Activated T-cell treated with anti-CD3 and anti-CD28 coated beads for 24 hours (primary cell): ENCODE measurements around the gene NXPE4.
"Not testable (repeated sequence)": the region's sequence is repeated elsewhere in the genome, so short reads cannot be mapped to it uniquely, and the experiment has no call there.

Source experiments
- DNase-seq: peaks from one replicate; pipeline ENCODE4 v3.0.0-alpha.2; 2020; ENCODE audit warnings: low read depth

Gene NXPE4

GRCh38 chr11:114610550-114610949 lies 15.0 kb upstream of the NXPE4 start:
- DNase-seq: no peak

DNA sequence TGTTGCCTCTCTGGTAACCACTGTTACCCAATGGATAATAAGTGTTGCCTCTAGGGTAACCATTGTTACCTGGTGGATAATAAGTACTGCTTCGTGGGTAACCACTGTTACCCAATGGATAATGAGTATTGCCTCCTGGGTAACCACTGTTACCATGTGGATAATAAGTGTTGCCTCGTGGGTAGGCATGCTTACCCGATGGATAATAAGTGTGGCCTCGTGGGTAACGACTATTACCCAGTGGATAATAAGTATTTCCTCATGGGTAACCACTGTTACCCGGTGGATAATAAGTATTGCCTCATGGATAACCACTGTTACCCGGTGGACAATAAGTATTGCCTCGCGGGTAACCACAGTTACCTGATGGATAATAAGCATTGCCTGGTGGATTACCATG lies 13.8 kb upstream of the NXPE4 start:
- no peak for DNase-seq

DNA sequence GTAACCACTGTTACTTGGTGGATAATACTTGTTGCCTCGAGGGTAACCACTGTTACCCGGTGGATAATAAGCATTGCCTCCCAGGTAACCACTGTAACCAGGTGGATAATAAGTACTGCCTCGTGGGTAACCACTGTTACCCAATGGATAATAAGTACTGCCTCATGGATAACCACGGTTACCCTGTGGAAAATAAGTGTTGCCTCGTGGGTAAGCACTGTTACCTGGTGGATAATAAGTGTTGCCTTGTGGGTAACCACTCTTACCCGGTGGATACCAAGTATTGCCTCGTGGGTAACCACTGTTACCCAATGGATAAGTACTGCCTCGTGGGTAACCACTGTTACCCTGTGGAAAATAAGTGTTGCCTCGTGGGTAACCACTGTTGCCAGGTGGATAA lies 13.0 kb upstream of the NXPE4 start:
- DNase-seq: not testable (repeated sequence)

DNA sequence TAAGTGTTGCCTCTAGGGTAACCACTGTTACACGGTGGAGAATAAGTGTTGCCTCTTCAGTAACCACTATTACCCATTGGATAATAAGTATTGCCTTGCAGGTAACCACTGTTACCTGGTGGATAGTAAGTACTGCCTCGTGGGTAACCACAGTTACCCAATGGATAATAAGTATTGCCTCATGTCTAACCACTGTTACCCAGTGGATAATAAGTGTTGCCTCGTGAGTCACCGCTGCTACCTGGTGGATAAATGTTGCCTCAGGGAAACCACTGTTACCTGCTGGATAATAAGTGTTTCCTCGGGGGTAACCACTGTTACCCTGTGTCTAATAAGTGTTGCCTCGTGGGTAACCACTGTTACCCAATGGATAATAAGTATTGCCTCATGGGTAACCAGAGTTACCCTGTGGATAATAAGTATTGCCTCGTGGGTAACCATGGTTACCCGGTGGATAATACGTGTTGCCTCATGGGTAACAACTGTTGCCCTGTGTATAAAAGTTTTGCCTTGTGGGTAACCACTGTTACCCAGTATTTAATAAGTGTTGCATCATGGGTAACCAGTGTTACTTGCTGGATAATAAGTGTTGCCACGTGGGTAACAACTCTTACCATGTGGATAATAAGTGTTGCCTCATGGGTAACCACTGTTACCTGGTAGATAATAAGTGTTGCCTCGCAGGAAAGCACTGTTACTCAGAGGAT lies 12.3 kb upstream of the NXPE4 start:
- no peak for DNase-seq

DNA sequence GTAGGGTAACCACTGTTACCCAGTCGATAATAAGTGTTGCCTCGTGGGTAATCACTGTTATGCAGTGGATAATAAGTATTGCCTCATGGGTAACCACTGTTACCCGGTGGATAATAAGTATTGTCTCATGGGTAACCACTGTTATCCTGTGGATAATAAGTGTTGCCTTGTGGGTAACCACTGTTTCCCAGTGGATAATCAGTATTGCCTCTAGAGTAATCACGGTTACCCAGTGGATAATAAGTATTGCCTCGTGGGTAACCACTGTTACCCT lies 11.2 kb upstream of the NXPE4 start:
- not testable (repeated sequence) for DNase-seq

- DNase-seq: no peak
Measured at GRCh38 chr11:114606003-114606801, 10.6 kb upstream of the NXPE4 start.

DNA sequence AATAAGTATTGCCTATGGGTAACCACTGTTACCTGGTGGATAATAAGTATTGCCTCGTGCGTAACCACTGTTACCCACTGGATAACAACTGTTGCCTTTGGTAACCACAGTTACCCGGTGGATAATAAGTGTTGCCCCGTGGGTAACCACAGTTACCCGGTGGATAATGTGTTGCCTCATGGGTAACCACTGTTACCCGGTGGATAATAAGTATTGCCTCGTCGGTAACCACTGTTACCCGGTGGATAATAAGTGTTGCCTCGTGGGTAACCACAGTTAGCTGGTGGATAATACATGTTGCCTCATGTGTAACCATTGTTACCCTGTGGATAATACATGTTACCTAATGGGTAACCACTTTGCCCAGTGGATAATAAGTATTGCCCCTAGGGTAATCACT lies 9.8 kb upstream of the NXPE4 start:
- no peak for DNase-seq

GRCh38 chr11:114604886-114605285 lies 9.3 kb upstream of the NXPE4 start:
- no peak for DNase-seq

DNA sequence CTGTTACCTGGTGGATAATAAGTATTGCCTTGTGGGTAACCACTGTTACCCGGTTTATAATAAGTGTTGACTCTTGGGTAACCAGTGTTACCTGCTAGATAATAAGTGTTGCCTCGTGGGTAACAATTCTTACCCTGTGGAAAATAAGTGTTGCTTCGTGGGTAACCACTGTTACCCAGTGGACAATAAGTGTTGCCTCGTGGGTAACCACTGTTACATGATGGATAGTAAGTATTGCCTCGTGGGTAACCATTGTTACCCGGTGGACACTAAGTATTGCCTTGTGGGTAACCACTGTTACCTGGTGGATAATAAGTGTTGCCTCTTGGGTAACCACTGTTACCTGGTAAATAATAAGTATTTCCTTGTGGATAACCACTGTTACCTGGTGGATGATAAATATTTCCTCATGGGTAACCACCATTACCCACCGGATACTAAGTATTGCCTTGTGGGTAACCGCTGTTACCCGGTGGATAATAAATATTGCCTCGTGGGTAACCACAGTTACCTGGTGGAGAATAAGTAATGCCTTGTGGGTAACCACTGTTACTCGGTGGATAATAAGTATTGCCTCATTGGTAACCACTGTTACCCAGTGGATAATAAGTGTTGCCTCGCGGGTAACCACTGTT lies 8.7 kb upstream of the NXPE4 start:
- DNase-seq: no peak

DNA sequence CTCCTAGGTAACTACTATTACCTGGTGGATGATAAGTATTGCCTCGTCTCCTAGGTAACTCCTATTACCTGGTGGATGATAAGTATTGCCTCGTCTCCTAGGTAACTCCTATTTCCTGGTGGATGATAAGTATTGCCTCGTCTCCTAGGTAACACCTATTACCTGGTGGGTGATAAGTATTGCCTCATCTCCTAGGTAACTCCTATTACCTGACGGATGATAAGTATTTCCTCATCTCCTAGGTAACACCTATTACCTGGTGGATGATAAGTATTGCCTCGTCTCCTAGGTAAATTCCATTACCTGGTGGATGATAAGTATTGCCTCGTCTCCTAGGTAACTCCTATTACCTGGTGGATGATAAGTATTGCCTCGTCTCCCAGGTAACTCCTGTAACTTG lies 7.6 kb upstream of the NXPE4 start:
- DNase-seq: not testable (repeated sequence)

DNA sequence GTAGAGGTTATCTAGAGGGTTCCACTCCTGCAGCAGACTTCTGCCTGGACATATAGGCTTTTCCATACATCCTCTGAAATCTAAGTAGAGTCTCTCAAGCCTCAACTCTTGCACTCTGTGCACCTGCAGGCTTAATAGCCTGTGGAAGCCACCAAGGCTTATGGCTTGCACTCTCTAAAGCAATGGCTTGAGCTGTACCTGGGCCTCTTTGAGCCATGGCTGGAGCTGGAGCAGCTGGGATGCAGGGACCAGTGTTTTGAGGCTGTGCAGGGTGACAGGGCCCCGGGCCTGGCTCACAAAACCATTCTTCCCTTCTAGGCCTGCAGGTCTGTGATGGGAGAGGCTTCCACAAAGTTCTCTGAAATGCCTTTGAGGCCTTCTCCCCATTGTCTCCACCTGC lies 2.9 kb upstream of the NXPE4 start:
- DNase-seq: no peak

- no peak for DNase-seq
Measured at GRCh38 chr11:114596175-114596919, 761 bp upstream of the NXPE4 start.

DNA sequence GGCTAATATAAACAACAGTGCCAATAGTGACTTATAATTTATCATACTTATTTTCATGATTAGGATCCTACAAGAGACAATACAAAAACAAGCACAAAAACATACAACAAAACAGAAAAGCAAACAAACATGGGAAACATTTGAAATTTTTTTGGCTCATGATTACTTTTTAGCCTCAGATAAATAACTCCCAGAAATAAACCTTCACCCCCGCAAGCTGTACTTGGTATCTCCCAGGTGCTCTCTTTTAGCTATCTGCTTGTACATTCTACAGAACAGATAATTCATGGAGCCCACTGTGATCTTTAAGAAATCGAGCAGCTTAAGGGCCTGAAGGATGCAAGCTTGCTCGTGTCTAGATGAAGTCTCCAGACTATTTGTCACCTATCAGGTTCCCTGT lies 883 bp downstream of the NXPE4 start:
- DNase-seq: no peak

DNA sequence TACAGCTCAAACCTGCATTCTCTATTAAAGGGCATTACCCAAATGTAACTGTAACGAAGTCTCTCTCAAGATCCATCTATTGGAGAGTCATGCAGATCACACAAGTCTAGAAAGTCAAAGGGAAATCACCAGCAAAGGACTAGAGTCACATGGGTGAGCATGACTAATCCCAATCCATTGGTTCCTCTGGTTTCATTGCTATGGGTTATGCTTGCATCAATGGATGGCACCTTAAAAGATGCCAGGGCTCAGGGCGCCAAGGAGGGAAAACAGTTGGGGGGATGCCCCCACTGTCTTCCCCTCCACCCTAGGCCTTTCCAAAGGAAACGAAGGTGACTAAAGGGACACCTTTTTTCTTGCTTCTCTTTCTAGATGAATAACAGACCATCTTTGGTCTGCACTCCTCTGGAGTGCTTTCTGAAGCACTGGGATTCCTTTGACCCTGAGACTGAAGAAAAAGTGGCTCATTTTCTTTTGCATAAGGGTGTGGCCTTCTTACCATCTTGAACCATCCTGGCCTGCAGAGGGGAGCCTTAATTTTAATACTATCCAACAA lies 8.1 kb downstream of the NXPE4 start:
- DNase-seq: no peak

DNA sequence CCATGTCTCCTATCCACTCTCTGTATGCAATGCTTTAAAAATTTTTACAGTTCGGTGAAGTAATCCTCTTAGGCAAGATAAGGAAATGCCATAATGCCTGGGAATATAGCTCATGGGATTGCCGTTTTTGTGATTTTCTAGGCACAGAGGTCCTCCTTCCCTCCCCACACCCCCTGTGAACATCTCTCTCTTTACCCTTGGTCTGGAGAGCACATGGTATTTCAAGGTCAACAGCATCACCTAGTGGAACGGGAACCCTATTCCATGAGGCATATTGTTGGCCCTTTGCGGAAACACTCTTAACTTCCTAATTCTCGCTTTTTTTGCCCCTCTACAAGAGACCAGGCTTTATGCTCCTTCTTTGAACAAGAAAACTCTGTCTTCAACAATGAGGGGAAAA lies 8.8 kb downstream of the NXPE4 start:
- DNase-seq: no peak

DNA sequence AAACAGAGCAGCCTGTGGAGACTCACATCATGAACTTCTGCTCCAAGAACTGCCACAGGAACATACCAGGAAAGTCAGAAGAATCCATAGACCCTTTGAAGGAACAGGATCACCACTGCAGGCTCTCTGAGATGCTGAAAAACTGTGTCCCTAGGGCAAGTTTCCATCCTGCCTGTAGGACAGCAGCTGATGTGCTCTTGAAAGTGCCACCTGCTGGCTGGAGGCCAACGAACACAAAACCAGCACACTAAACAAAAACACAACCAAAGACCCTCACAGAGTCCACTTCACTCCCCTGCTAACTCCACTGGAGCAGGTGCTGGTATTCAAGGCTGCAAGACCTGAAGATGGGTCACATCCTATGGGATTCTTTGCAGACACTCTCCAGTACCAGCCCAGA lies 23.9 kb downstream of the NXPE4 start:
- no peak for DNase-seq

DNA sequence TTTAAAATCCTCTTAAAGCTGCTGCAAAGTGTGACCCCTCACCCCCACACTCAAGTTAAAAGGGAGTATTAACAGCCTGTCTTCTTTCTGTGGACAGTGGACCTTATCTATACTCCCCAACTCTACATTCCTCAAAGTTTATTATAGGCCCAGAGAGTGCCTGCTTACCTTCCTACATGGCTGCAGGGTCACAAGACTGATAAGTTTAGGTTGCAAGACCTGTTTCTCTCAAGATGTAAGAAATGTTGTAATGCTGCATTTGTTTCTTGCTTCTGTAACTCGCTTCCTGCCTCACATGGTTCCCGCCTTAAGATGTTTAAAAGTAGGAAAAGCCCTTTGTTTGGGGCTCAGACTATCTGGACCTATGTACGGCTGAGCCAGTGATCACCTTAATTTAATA lies 25.8 kb downstream of the NXPE4 start:
- DNase-seq: no peak

DNA sequence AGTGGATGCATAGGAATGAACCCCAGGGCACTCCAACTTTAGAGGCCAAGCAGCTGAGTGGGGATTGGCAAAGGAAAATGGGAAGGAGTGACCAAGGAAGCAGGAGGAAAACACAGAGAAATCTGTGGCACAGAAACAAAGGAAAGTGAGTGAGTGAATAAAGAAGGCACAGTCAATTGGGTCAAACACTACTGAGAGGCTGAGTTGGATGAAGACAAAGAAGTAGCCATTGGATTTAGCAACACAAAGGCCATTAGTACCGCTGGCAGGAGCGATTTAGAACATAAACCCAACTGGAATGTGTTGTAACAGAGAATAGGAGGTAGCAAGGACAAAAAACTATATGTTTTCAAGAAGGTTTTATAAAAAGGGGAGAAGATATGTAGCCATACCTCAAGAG lies 29.3 kb downstream of the NXPE4 start:
- no peak for DNase-seq

DNA sequence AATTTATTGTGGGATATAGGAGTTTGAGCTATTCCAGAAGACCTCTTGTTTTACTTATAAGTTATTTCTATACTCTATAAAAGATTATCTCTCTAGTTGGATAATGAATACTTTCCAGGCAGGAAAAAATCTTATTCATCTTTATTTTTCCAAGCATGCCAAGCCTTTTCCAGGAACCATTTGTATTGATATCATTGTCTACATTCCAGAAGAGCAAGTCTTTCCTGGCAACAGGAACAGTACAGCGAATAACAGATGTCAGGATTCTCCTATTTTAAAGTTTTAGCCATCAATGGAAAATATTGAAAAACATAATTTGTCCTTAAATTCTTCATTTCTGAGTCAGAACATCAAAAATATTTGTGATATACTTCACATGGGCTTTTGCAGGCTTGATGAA lies 30.8 kb downstream of the NXPE4 start:
- DNase-seq: no peak

- DNase-seq: no peak
Measured at GRCh38 chr11:114563077-114563476, 32.5 kb downstream of the NXPE4 start.

GRCh38 chr11:114562166-114562916 lies 33.2 kb downstream of the NXPE4 start:
- no peak for DNase-seq
